ENCODE results near the gene CDC42BPB. TPM values are rescaled to one million over a fixed set of nuclear protein-coding genes. Genes with fewer than 3 reads are reported as not detected.

CDC42BPB gene
- total and polyA plus RNA-seq, 12 donors, result 29.6 to 83.6 (median 69.3) TPM

DNA sequence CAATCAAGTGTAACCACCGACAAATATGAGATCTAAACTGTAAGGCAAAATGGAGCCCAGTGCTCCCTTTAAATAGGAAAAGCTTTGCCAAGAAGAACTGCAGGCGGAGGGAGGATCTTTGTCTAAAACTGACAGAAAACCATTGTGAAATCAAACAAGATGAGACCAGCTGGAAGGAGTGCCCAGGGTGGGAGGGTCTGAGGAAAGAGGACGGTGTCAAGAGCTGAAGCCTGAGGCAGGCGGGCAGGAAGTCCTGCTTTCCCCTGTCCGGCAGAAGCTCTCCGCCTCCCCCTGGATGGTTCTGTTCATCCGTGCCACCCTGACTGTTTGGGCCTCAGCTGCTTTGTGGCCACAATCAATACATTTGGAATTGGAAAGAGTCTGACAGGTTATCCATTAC lies 37.5 kb downstream of the CDC42BPB start:
- Histone ChIP-seq H3K4me1 (peaks cover 7 to 92% (median 67%) of the 10 kb centered on the region in 9 donors), H3K36me3 (no peaks in the 10 kb centered on the region), H3K4me3 (no peak overlapping the region), H3K27ac (no peak overlapping the region), H3K27me3 (no peaks in the 10 kb centered on the region), H3K9me3 (no peaks in the 10 kb centered on the region)
- DNase-seq (no peak), ATAC-seq (no peak)
- 62 to 67% methylated on average over 7 of the region's 7 CpGs for WGBS, 2 donors
- TF ChIP-seq CTCF (IDR thresholded peaks at IDR 0.05), result no peak
- intact Hi-C loops (cut with DNase I), result loop anchor here in 1 of 10 donors (5.0 kb wide), 1 partner anchor 37 kb away; the partner anchor contains the start of gene CDC42BPB

GRCh38 chr14:103019236-103019635 lies 38.1 kb downstream of the CDC42BPB start:
- peaks cover 7 to 92% (median 67%) of the 10 kb centered on the region in 9 donors for H3K4me1 ChIP-seq
- no peak for DNase-seq
- no peaks in the 10 kb centered on the region for H3K9me3 ChIP-seq
- intact Hi-C loops (cut with DNase I), result no loop called here
- no peaks in the 10 kb centered on the region for H3K36me3 ChIP-seq
- H3K27ac ChIP-seq, result no peak overlapping the region
- no peaks in the 10 kb centered on the region for H3K27me3 ChIP-seq
- H3K4me3 ChIP-seq, result no peak overlapping the region
- 94 to 95% methylated on average over 11 of the region's 11 CpGs for WGBS, 2 donors
- no peak for TF ChIP-seq CTCF (IDR thresholded peaks at IDR 0.05)
- no peak for ATAC-seq

GRCh38 chr14:103016594-103016993 lies 40.8 kb downstream of the CDC42BPB start:
- H3K4me1 ChIP-seq, result peaks cover 7 to 74% (median 46%) of the 10 kb centered on the region in 9 donors
- ATAC-seq, result no peak
- H3K27me3 ChIP-seq, result no peaks in the 10 kb centered on the region
- peaks cover 0 to 5% (median 0%) of the 10 kb centered on the region in 9 donors for H3K36me3 ChIP-seq
- intact Hi-C loops (cut with DNase I), result no loop called here
- H3K4me3 ChIP-seq, result no peak overlapping the region
- 91 to 92% methylated on average over 6 of the region's 6 CpGs for WGBS, 2 donors
- no peaks in the 10 kb centered on the region for H3K9me3 ChIP-seq
- no peak for DNase-seq
- no peak for TF ChIP-seq CTCF (IDR thresholded peaks at IDR 0.05)
- H3K27ac ChIP-seq, result no peak overlapping the region

GRCh38 chr14:103016071-103016470 lies 41.3 kb downstream of the CDC42BPB start:
- Histone ChIP-seq H3K36me3 (peaks cover 0 to 10% (median 0%) of the 10 kb centered on the region in 9 donors), H3K27ac (no peak overlapping the region), H3K4me3 (no peak overlapping the region), H3K27me3 (no peaks in the 10 kb centered on the region), H3K9me3 (no peaks in the 10 kb centered on the region), H3K4me1 (peaks cover 7 to 69% (median 50%) of the 10 kb centered on the region in 9 donors)
- DNase-seq (peak in 1 of 2 donors; percentile 49), ATAC-seq (peak in 5 of 8 donors; percentile 5 to 61 (median 30))
- TF ChIP-seq CTCF (IDR thresholded peaks at IDR 0.05), result no peak
- WGBS, 2 donors, result 63 to 65% methylated on average over 9 of the region's 9 CpGs
- intact Hi-C loops (cut with DNase I), result no loop called here
